H1 (cell line): Measurements from ENCODE around the gene HPS6. TPM values are rescaled to one million over a fixed set of nuclear protein-coding genes. Genes with fewer than 3 reads are reported as not detected.

Source experiments
- CTCF ChIA-PET: fragments of 300-600 bp; sonication (Branson Sonifier 250); formaldehyde crosslinking; loops from one replicate; lab custom pipeline; 2021; ENCODE audit not compliant: partially characterized antibody; lab: Charles Lee
- POLR2A ChIA-PET: fragments of 300-600 bp; sonication (Branson Sonifier 250); formaldehyde crosslinking; loops from one replicate; lab custom pipeline; 2021; ENCODE audit warnings: inconsistent platforms; ENCODE audit not compliant: partially characterized antibody; lab: Charles Lee
- DNase-seq, 2 experiments: peaks; one replicate each; pipeline versions ENCODE4 v3.0.0 to v3.0.0-alpha.2; 2010 to 2022; ENCODE audit warnings: low spot score in 2 of 2, low read depth in 1 of 2, mixed read lengths in 1 of 2
- FAIRE-seq: peaks from 2 replicates; lab custom pipeline; 2011; peaks lifted over from hg19 to GRCh38; lab: Jason Lieb, UNC
- H2AFZ ChIP-seq: 2 replicates; pipeline ENCODE4 v1.8.1; 2012; ENCODE audit warnings: low read length, inconsistent platforms
- H2AK5ac ChIP-seq: 2 replicates; pipeline ENCODE4 v1.6.1; 2013; ENCODE audit warnings: low read depth, low read length
- H2BK120ac ChIP-seq: replicated peaks from 2 replicates; pipeline ENCODE3; 2013; ENCODE audit warnings: low read depth, low read length, inconsistent platforms
- H2BK12ac ChIP-seq: 2 replicates; pipeline ENCODE4 v1.6.1; 2013; ENCODE audit warnings: low read depth, low read length
- H2BK15ac ChIP-seq: 2 replicates; pipeline ENCODE4 v1.6.1; 2013; ENCODE audit warnings: low read length
- H2BK20ac ChIP-seq: 2 replicates; pipeline ENCODE4 v1.6.1; 2013; ENCODE audit warnings: low read length
- H2BK5ac ChIP-seq: 2 replicates; pipeline ENCODE4 v1.6.1; 2013; ENCODE audit warnings: low read depth, low read length
- H3K14ac ChIP-seq: 2 replicates; pipeline ENCODE4 v1.6.1; 2013; ENCODE audit warnings: inconsistent platforms; ENCODE audit not compliant: insufficient read length
- H3K18ac ChIP-seq: 2 replicates; pipeline ENCODE4 v1.6.1; 2013; ENCODE audit warnings: low read length; ENCODE audit errors: extremely low read depth
- H3K23ac ChIP-seq: 2 replicates; pipeline ENCODE4 v1.6.1; 2013; ENCODE audit warnings: inconsistent platforms; ENCODE audit not compliant: insufficient read length
- H3K23me2 ChIP-seq: 2 replicates; pipeline ENCODE4 v1.6.1; 2013; ENCODE audit warnings: low read depth, low read length
- H3K27ac ChIP-seq: 2 replicates; pipeline ENCODE4 v1.6.1; 2011; ENCODE audit warnings: low read depth, low read length, inconsistent platforms
- H3K27me3 ChIP-seq, 4 experiments: replicated peaks in 1 of 4; 1 replicate in 1 of 4; 2 replicates in 3 of 4; pipeline versions ENCODE4 v1.6.1 to v1.8.1; 2011 to 2013; ENCODE audit warnings: low read length in 3 of 4, mild to moderate bottlenecking in 3 of 4, inconsistent platforms in 2 of 4, mixed read lengths in 2 of 4, moderate library complexity in 1 of 4; ENCODE audit not compliant: control insufficient read depth in 3 of 4, insufficient read depth in 3 of 4; ENCODE audit errors: extremely low read depth in 1 of 4
- H3K36me3 ChIP-seq, 4 experiments: 2 replicates each; pipeline versions ENCODE4 v1.6.1 to v1.8.1; 2011 to 2013; ENCODE audit warnings: mild to moderate bottlenecking in 4 of 4, low read length in 3 of 4, moderate library complexity in 2 of 4, control low read depth in 1 of 4, inconsistent platforms in 1 of 4; ENCODE audit not compliant: insufficient read depth in 4 of 4, control insufficient read depth in 2 of 4
- H3K4ac ChIP-seq: replicated peaks from 2 replicates; pipeline ENCODE3; 2013; ENCODE audit warnings: low read length, low read depth, mixed read lengths, inconsistent platforms; ENCODE audit not compliant: insufficient read length
- H3K4me1 ChIP-seq, 4 experiments: replicated peaks in 1 of 4; 1 replicate in 1 of 4; 2 replicates in 3 of 4; pipeline versions ENCODE4 v1.6.1 to v1.8.1; 2011 to 2013; ENCODE audit warnings: low read length in 3 of 4, inconsistent platforms in 2 of 4, mixed read lengths in 1 of 4; ENCODE audit not compliant: insufficient read depth in 4 of 4, control insufficient read depth in 3 of 4
- H3K4me2 ChIP-seq, 2 experiments: 2 replicates each; pipeline versions ENCODE4 v1.6.1 to v1.8.1; 2011 to 2013; ENCODE audit warnings: low read depth in 2 of 2, low read length in 2 of 2, control low read depth in 1 of 2, inconsistent platforms in 1 of 2, mild to moderate bottlenecking in 1 of 2; ENCODE audit not compliant: insufficient read depth in 1 of 2
- H3K4me3 ChIP-seq, 4 experiments: fragments of 200-600, 300-600 bp in 1 of 4; sonication (generic), shearing (Covaris generic), sonication (Bioruptor Twin) in 1 of 4; 2 replicates each; pipeline versions ENCODE4 v1.5.1 to v1.8.1; 2011 to 2016; ENCODE audit warnings: low read length in 4 of 4, low read depth in 3 of 4, control low read depth in 2 of 4, inconsistent platforms in 2 of 4, mild to moderate bottlenecking in 2 of 4, mixed read lengths in 1 of 4, moderate library complexity in 1 of 4; ENCODE audit not compliant: insufficient read depth in 2 of 4; ENCODE audit errors: extremely low read depth in 1 of 4
- H3K56ac ChIP-seq: replicated peaks from 2 replicates; pipeline ENCODE3; 2013; ENCODE audit warnings: low read depth, mild to moderate bottlenecking, mixed read lengths, low read length, inconsistent platforms; ENCODE audit not compliant: insufficient read length
- H3K79me1 ChIP-seq: 2 replicates; pipeline ENCODE4 v1.6.1; 2013; ENCODE audit warnings: low read depth, low read length, control low read depth
- H3K79me2 ChIP-seq, 2 experiments: 2 replicates each; pipeline versions ENCODE4 v1.6.1 to v1.8.1; 2012 to 2013; ENCODE audit warnings: low read length in 2 of 2, mild to moderate bottlenecking in 2 of 2, inconsistent platforms in 1 of 2; ENCODE audit not compliant: insufficient read depth in 2 of 2, control insufficient read depth in 1 of 2
- H3K9ac ChIP-seq, 4 experiments: replicated peaks in 1 of 4; 1 replicate in 1 of 4; 2 replicates in 3 of 4; pipeline versions ENCODE4 v1.6.1 to v1.8.1; 2011 to 2013; ENCODE audit warnings: low read depth in 3 of 4, low read length in 3 of 4, control low read depth in 2 of 4, mild to moderate bottlenecking in 2 of 4, moderate library complexity in 2 of 4, inconsistent platforms in 1 of 4; ENCODE audit errors: extremely low read depth in 1 of 4
- H3K9me3 ChIP-seq, 2 experiments: 2 replicates each; pipeline versions ENCODE4 v1.6.1 to v1.8.1; 2012 to 2013; ENCODE audit warnings: mild to moderate bottlenecking in 2 of 2, moderate library complexity in 2 of 2, control low read depth in 1 of 2, inconsistent platforms in 1 of 2, low read depth in 1 of 2, low read length in 1 of 2, mixed read lengths in 1 of 2; ENCODE audit not compliant: insufficient read depth in 2 of 2
- H4K20me1 ChIP-seq, 2 experiments: replicated peaks in 1 of 2; 2 replicates each; pipeline versions ENCODE3 to v1.8.1; 2011 to 2013; ENCODE audit warnings: inconsistent platforms in 2 of 2, low read length in 2 of 2, mild to moderate bottlenecking in 1 of 2; ENCODE audit not compliant: insufficient read depth in 2 of 2, control insufficient read depth in 1 of 2
- H4K5ac ChIP-seq: 2 replicates; pipeline ENCODE4 v1.6.1; 2013; ENCODE audit warnings: low read length, low read depth, mixed read lengths, inconsistent platforms; ENCODE audit not compliant: insufficient read length
- H4K8ac ChIP-seq: 2 replicates; pipeline ENCODE4 v1.8.0; 2013; ENCODE audit warnings: mild to moderate bottlenecking, moderate library complexity, low read length, inconsistent platforms; ENCODE audit not compliant: insufficient read depth; ENCODE audit errors: extremely low read depth
- H4K91ac ChIP-seq: replicated peaks from 2 replicates; pipeline ENCODE3; 2013; ENCODE audit warnings: low read length, mixed read lengths, inconsistent platforms; ENCODE audit not compliant: insufficient read length
- BCL11A ChIP-seq, 2 experiments: IDR thresholded peaks; one replicate each; pipeline ENCODE4 v1.6.1; 2011; ENCODE audit warnings: low read depth in 2 of 2, low read length in 2 of 2, mild to moderate bottlenecking in 2 of 2
- CEBPB ChIP-seq: IDR thresholded peaks from 2 replicates; pipeline ENCODE4 v1.6.1; 2012; ENCODE audit warnings: low read depth, low read length
- GTF2F1 ChIP-seq: IDR thresholded peaks from 2 replicates; pipeline ENCODE4 v1.6.1; 2012; ENCODE audit warnings: low read depth, low read length, improper control_type of control experiment, borderline replicate concordance
- KDM4A ChIP-seq: IDR thresholded peaks from one replicate; pipeline ENCODE4 v1.7.1; 2012; ENCODE audit warnings: low read depth, mild to moderate bottlenecking, moderate library complexity, low read length, inconsistent platforms; ENCODE audit not compliant: severe bottlenecking
- SRF ChIP-seq: IDR thresholded peaks from 2 replicates; pipeline ENCODE4 v1.6.1; 2011; ENCODE audit warnings: mild to moderate bottlenecking, low read depth, low read length, moderate library complexity
- TAF1 ChIP-seq: IDR thresholded peaks from 2 replicates; pipeline ENCODE4 v1.6.1; 2011; ENCODE audit warnings: mild to moderate bottlenecking, low read depth, low read length
- TCF12 ChIP-seq: IDR thresholded peaks from 2 replicates; pipeline ENCODE4 v1.6.1; 2011; ENCODE audit warnings: low read depth, mild to moderate bottlenecking, low read length
- TEAD4 ChIP-seq: IDR thresholded peaks from 2 replicates; pipeline ENCODE4 v1.6.1; 2012; ENCODE audit warnings: low read depth, low read length, inconsistent platforms, mixed read lengths
- USF2 ChIP-seq: IDR thresholded peaks from 2 replicates; pipeline ENCODE4 v1.6.1; 2011; ENCODE audit warnings: low read length, improper control_type of control experiment
- WGBS, 2 experiments: shearing (Covaris generic) in 1 of 2; methylation state at CpG; one replicate each; pipeline versions ENCODE4 v1.1.6 to v1.1.7; 2013 to 2015; ENCODE audit warnings: low lambda C conversion rate in 2 of 2, mixed read lengths in 2 of 2, inconsistent platforms in 1 of 2, low coverage in 1 of 2, missing lambda C conversion rate in 1 of 2; ENCODE audit not compliant: insufficient replicate concordance in 2 of 2, insufficient coverage in 1 of 2, insufficient read length in 1 of 2; ENCODE audit errors: extremely low coverage in 1 of 2, missing lambda C conversion rate in 1 of 2; 5-methylcytosine and 5-hydroxymethylcytosine counted together
- polyA plus RNA-seq, 7 experiments: library from polyadenylated mRNA; depleted of rRNA in 3 of 7; stranded (reverse) in 5 of 7; unstranded in 2 of 7; fragments of >200 nt in 5 of 7; fragments of 200-250 nt in 2 of 7; gene quantifications; 1 replicate in 5 of 7; 2 replicates in 1 of 7; 4 replicates in 1 of 7; pipeline versions ENCODE4 v1.2.1 to v1.2.3, GENCODE V29; 2011 to 2013; ENCODE audit warnings: missing spikeins in 2 of 7, mixed read lengths in 2 of 7
- total RNA-seq: library from RNA; stranded (reverse); fragmentation: NEBNext Ultra II Directional; extraction: Animal tissue kit (Norgen Biotek cat#: 25700); gene quantifications from 2 replicates; pipeline ENCODE4 v1.2.1, GENCODE V29; 2021

HPS6 gene
- total and polyA plus RNA-seq, 2 of the 8 experiments (the other 6 are each of a cell fraction or from before 2014, with no cell fraction given): 10.2 to 17.7 TPM

DNA sequence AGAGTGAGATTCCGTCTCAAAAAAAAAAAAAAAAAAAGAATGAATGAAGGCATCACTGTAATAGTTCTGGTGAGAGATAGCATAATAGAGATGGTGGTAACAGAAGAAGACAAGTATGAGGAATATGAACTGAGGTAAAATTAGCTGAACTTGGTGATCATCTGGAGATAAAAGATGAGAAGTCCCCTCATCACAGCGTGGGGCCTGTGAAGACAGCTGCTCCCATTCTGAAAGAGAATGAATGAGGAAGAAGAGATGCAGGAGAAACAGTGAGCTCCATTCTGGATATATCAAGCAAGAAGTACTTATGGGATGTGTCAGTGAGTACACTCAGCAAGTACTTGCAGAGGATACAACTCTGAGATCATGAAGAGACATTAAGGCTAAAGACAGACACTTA, 37.9 kb upstream of the HPS6 start:
- no peaks in the 10 kb centered on the region for H3K79me1 ChIP-seq
- H2BK15ac ChIP-seq: no peak overlapping the region
- H2AK5ac ChIP-seq: no peak overlapping the region
- peaks cover 0 to 29% (median 4%) of the 10 kb centered on the region in 4 experiments; a peak in 3 of 8 replicates for H3K36me3 ChIP-seq
- no peak overlapping the region for H3K27ac ChIP-seq
- H4K5ac ChIP-seq: no peak overlapping the region
- H3K9ac ChIP-seq: no peak overlapping the region
- no peaks in the 10 kb centered on the region for H4K20me1 ChIP-seq
- H3K4ac ChIP-seq: no peak overlapping the region
- CTCF ChIA-PET: interaction anchor here (0.6 to 6.9 kb wide), 5 partner anchors 17 to 246 kb away, joined by 3 to 38 read pairs (median 3); no protein-coding TSS in a partner anchor
- no peaks in the 10 kb centered on the region for H3K4me1 ChIP-seq
- H2BK5ac ChIP-seq: no peak overlapping the region
- no peak overlapping the region for H2AFZ ChIP-seq
- H2BK120ac ChIP-seq: no peak overlapping the region
- no peak overlapping the region for H3K56ac ChIP-seq
- H3K27me3 ChIP-seq: no peaks in the 10 kb centered on the region
- TF ChIP-seq TEAD4 (no peak), TAF1 (no peak), GTF2F1 (no peak), CEBPB (no peak), BCL11A (IDR thresholded peaks at IDR 0.05; ENCODE audit: low read depth in 2 of 2, low read length in 2 of 2) (no peak), TCF12 (no peak), USF2 (no peak), SRF (no peak), KDM4A (no peak)
- 81% methylated on average over 2 of the region's 2 CpGs; no CpG with 5 or more reads in 1 of the 2 experiments for WGBS, 2 experiments
- H4K8ac ChIP-seq: no peak overlapping the region
- no peak overlapping the region for H2BK20ac ChIP-seq
- no peak overlapping the region for H2BK12ac ChIP-seq
- DNase-seq: no peak
- no peak overlapping the region for H3K23ac ChIP-seq
- no peak for FAIRE-seq
- no peak overlapping the region for H3K18ac ChIP-seq
- H4K91ac ChIP-seq: no peak overlapping the region
- no peaks in the 10 kb centered on the region for H3K79me2 ChIP-seq
- POLR2A ChIA-PET: no interaction called here
- H3K4me2 ChIP-seq: no peak overlapping the region
- no peak overlapping the region for H3K4me3 ChIP-seq
- no peaks in the 10 kb centered on the region for H3K23me2 ChIP-seq
- no peak overlapping the region for H3K14ac ChIP-seq
- no peaks in the 10 kb centered on the region for H3K9me3 ChIP-seq
